ENCODE measurements around the gene STAC2.

GRCh38 chr17:39231091-39231561 is 5.4 kb upstream of the STAC2 start:
- TF ChIP-seq POLR2A (IDR thresholded peaks at IDR 0.05), result no peak
- TF ChIP-seq CTCF (IDR thresholded peaks at IDR 0.05), result no peak

Measured in Peyer's patch (tissue), 4 donors.